ENCODE data around the gene PPM1M. TPM values are rescaled to one million over a fixed set of nuclear protein-coding genes. Genes with fewer than 3 reads are reported as not detected.
A peak's percentile ranks its signal among the peaks of the same experiment; 100 is the strongest.

Gene PPM1M
- total RNA-seq = 10 to 100 TPM; 90.7 to 91.9 TPM

- H3K27me3 Mint-ChIP-seq (ENCODE audit: low read depth) = no peaks in the 10 kb centered on the region
- ATAC-seq = peak; percentile 63
- no peaks in the 10 kb centered on the region for H3K9me3 Mint-ChIP-seq (ENCODE audit: insufficient read depth)
- H3K27ac Mint-ChIP-seq = peak within 1 kb of the TSS; percentile 87
- CTCF ChIA-PET = interaction anchor here (1.1 to 13.1 kb wide), 9 partner anchors 8 to 93 kb away, joined by 3 to 143 read pairs (median 11); partner anchors contain the start of gene WDR82
- H3K36me3 Mint-ChIP-seq (ENCODE audit: low read depth) = peaks cover 65% of the 10 kb centered on the region
- peaks cover 83% of the 10 kb centered on the region for H3K4me1 Mint-ChIP-seq (ENCODE audit: low read depth)
- peak; percentile 68 for DNase-seq
- H3K4me3 Mint-ChIP-seq = peak within 1 kb of the TSS; percentile 92
- POLR2A ChIA-PET = interaction anchor here (1.1 to 20.7 kb wide), 6 partner anchors 7 to 37 kb away, joined by 3 to 400 read pairs (median 5); partner anchors contain the start of genes GLYCTK and WDR82
Observed at GRCh38 chr3:52245322-52246263, at the start of gene PPM1M. Gene PPM1M (plus strand): TSS chr3:52245759. CDS start chr3:52245825, 66 bp downstream.

- Mint-ChIP-seq H3K4me1 (ENCODE audit: low read depth) (peaks cover 38% of the 10 kb centered on the region), H3K27ac (no peak overlapping the region), H3K4me3 (no peak overlapping the region), H3K36me3 (ENCODE audit: low read depth) (peaks cover 20% of the 10 kb centered on the region), H3K27me3 (ENCODE audit: low read depth) (no peaks in the 10 kb centered on the region), H3K9me3 (ENCODE audit: insufficient read depth) (no peaks in the 10 kb centered on the region)
- no peak for ATAC-seq
- DNase-seq = no peak
- ChIA-PET POLR2A (no interaction called here), CTCF (interaction anchor here (1.1 kb wide), 1 partner anchor 23 kb away, joined by 5 read pairs; no protein-coding TSS in a partner anchor)
Observed at GRCh38 chr3:52195823-52196331, 49.7 kb upstream of the PPM1M start.

GRCh38 chr3:52196977-52197376 lies 48.6 kb upstream of the PPM1M start:
- Mint-ChIP-seq H3K4me1 (ENCODE audit: low read depth) (peaks cover 48% of the 10 kb centered on the region), H3K27ac (peak overlapping the region; percentile 90), H3K36me3 (ENCODE audit: low read depth) (peaks cover 30% of the 10 kb centered on the region), H3K27me3 (ENCODE audit: low read depth) (no peaks in the 10 kb centered on the region), H3K4me3 (no peak overlapping the region), H3K9me3 (ENCODE audit: insufficient read depth) (no peaks in the 10 kb centered on the region)
- no peak for ATAC-seq
- DNase-seq = no peak
- POLR2A ChIA-PET = interaction anchor here (1.2 kb wide), 1 partner anchor 21 kb away, joined by 3 read pairs; no protein-coding TSS in a partner anchor
- CTCF ChIA-PET = interaction anchor here (0.6 to 1.1 kb wide), 5 partner anchors 22 to 255 kb away, joined by 3 to 5 read pairs (median 3); partner anchors contain the start of gene RRP9

GRCh38 chr3:52197499-52197841 lies 48.1 kb upstream of the PPM1M start:
- ChIA-PET POLR2A (interaction anchor here (1.2 kb wide), 1 partner anchor 21 kb away, joined by 3 read pairs; no protein-coding TSS in a partner anchor), CTCF (interaction anchor here (0.6 to 1.1 kb wide), 4 partner anchors 24 to 256 kb away, joined by 3 to 4 read pairs (median 3); partner anchors contain the start of gene RRP9)
- Mint-ChIP-seq H3K27me3 (ENCODE audit: low read depth) (no peaks in the 10 kb centered on the region), H3K9me3 (ENCODE audit: insufficient read depth) (no peaks in the 10 kb centered on the region), H3K36me3 (ENCODE audit: low read depth) (peaks cover 34% of the 10 kb centered on the region), H3K4me1 (ENCODE audit: low read depth) (peaks cover 51% of the 10 kb centered on the region), H3K4me3 (peak overlapping the region; percentile 94), H3K27ac (peak overlapping the region; percentile 90)
- ATAC-seq (peak; percentile 5), DNase-seq (no peak)

GRCh38 chr3:52197842-52198625 lies 47.5 kb upstream of the PPM1M start, which contains the start of gene ALAS1:
Gene ALAS1 (plus strand): TSS chr3:52198160. CDS start chr3:52199242, 1,082 bp downstream.
- DNase-seq = peak; percentile 95
- ChIA-PET CTCF (interaction anchor here (0.6 to 1.5 kb wide), 4 partner anchors 22 to 256 kb away, joined by 3 to 8 read pairs (median 4); partner anchors contain the start of gene RRP9), POLR2A (interaction anchor here (1.2 kb wide), 1 partner anchor 20 kb away, joined by 3 read pairs; no protein-coding TSS in a partner anchor)
- H3K4me1 Mint-ChIP-seq (ENCODE audit: low read depth) = peaks cover 57% of the 10 kb centered on the region
- no peaks in the 10 kb centered on the region for H3K9me3 Mint-ChIP-seq (ENCODE audit: insufficient read depth)
- peaks cover 39% of the 10 kb centered on the region for H3K36me3 Mint-ChIP-seq (ENCODE audit: low read depth)
- peak; percentile 96 for ATAC-seq
- peak within 1 kb of the TSS; percentile 90 for H3K27ac Mint-ChIP-seq
- H3K4me3 Mint-ChIP-seq = peak within 1 kb of the TSS; percentile 94
- no peaks in the 10 kb centered on the region for H3K27me3 Mint-ChIP-seq (ENCODE audit: low read depth)

- ATAC-seq = no peak
- H3K4me1 Mint-ChIP-seq (ENCODE audit: low read depth) = peaks cover 63% of the 10 kb centered on the region
- H3K27ac Mint-ChIP-seq = peak overlapping the region; percentile 90
- peak overlapping the region; percentile 94 for H3K4me3 Mint-ChIP-seq
- no peaks in the 10 kb centered on the region for H3K27me3 Mint-ChIP-seq (ENCODE audit: low read depth)
- H3K36me3 Mint-ChIP-seq (ENCODE audit: low read depth) = peaks cover 46% of the 10 kb centered on the region
- CTCF ChIA-PET = interaction anchor here (1.5 kb wide), 1 partner anchor 21 kb away, joined by 8 read pairs; no protein-coding TSS in a partner anchor
- POLR2A ChIA-PET = no interaction called here
- no peak for DNase-seq
- no peaks in the 10 kb centered on the region for H3K9me3 Mint-ChIP-seq (ENCODE audit: insufficient read depth)
Observed at GRCh38 chr3:52198643-52199608, 46.6 kb upstream of the PPM1M start.

GRCh38 chr3:52200981-52201679 lies 44.4 kb upstream of the PPM1M start:
- ChIA-PET POLR2A (no interaction called here), CTCF (interaction anchor here (1.1 to 4.5 kb wide), 8 partner anchors 8 to 200 kb away, joined by 3 to 32 read pairs (median 6); no protein-coding TSS in a partner anchor)
- Mint-ChIP-seq H3K4me3 (no peak overlapping the region), H3K36me3 (ENCODE audit: low read depth) (peaks cover 67% of the 10 kb centered on the region), H3K4me1 (ENCODE audit: low read depth) (peaks cover 76% of the 10 kb centered on the region), H3K27ac (no peak overlapping the region), H3K9me3 (ENCODE audit: insufficient read depth) (no peaks in the 10 kb centered on the region), H3K27me3 (ENCODE audit: low read depth) (no peaks in the 10 kb centered on the region)
- DNase-seq (no peak), ATAC-seq (no peak)

- Mint-ChIP-seq H3K36me3 (ENCODE audit: low read depth) (peaks cover 79% of the 10 kb centered on the region), H3K27me3 (ENCODE audit: low read depth) (no peaks in the 10 kb centered on the region), H3K27ac (no peak overlapping the region), H3K4me3 (no peak overlapping the region), H3K4me1 (ENCODE audit: low read depth) (peaks cover 63% of the 10 kb centered on the region), H3K9me3 (ENCODE audit: insufficient read depth) (no peaks in the 10 kb centered on the region)
- CTCF ChIA-PET = interaction anchor here (1.0 to 4.5 kb wide), 6 partner anchors 19 to 202 kb away, joined by 3 to 32 read pairs (median 4); no protein-coding TSS in a partner anchor
- POLR2A ChIA-PET = no interaction called here
- DNase-seq (no peak), ATAC-seq (no peak)
Observed at GRCh38 chr3:52202384-52203077, 43.0 kb upstream of the PPM1M start.

- H3K27ac Mint-ChIP-seq = no peak overlapping the region
- CTCF ChIA-PET = interaction anchor here (4.5 kb wide), 1 partner anchor 18 kb away, joined by 32 read pairs; no protein-coding TSS in a partner anchor
- no peaks in the 10 kb centered on the region for H3K27me3 Mint-ChIP-seq (ENCODE audit: low read depth)
- no peak overlapping the region for H3K4me3 Mint-ChIP-seq
- H3K9me3 Mint-ChIP-seq (ENCODE audit: insufficient read depth) = no peaks in the 10 kb centered on the region
- POLR2A ChIA-PET = no interaction called here
- H3K36me3 Mint-ChIP-seq (ENCODE audit: low read depth) = peaks cover 87% of the 10 kb centered on the region
- ATAC-seq (no peak), DNase-seq (no peak)
- peaks cover 57% of the 10 kb centered on the region for H3K4me1 Mint-ChIP-seq (ENCODE audit: low read depth)
Observed at GRCh38 chr3:52203701-52204100, 41.9 kb upstream of the PPM1M start.

Data from activated CD8-positive, alpha-beta T cell treated with anti-CD3 and anti-CD28 coated beads, Interleukin-2, amount 10 ng/mL, durations not matched to agents 7 days and 5 days (primary cell).